ENCODE measurements around the gene OR10G7. TPM values are rescaled to one million over a fixed set of nuclear protein-coding genes. Genes with fewer than 3 reads are reported as not detected.

The OR10G7 gene
- total RNA-seq, 1 experiment from 2014 or later, result not detected

- H3K36me3 Mint-ChIP-seq, result no peaks in the 10 kb centered on the region
- DNase-seq (ENCODE audit: low spot score) (no peak), ATAC-seq (no peak)
- POLR2A ChIA-PET, result no interaction called here
- H3K9me3 Mint-ChIP-seq, result no peaks in the 10 kb centered on the region
- no peaks in the 10 kb centered on the region for H3K27me3 Mint-ChIP-seq (ENCODE audit: low read depth)
- peaks cover 4% of the 10 kb centered on the region; the same call in 1 of the 2 replicates for H3K4me1 Mint-ChIP-seq
- TF ChIP-seq NR3C1 (CRISPR knock-in tag; conservative IDR thresholded peaks at IDR 0.05; ENCODE audit: low read depth) (no peak), ZBTB21 (CRISPR knock-in tag; IDR thresholded peaks at IDR 0.05; ENCODE audit: borderline replicate concordance) (no peak), JAZF1 (CRISPR knock-in tag; IDR thresholded peaks at IDR 0.05) (no peak), ZNF138 (CRISPR knock-in tag; conservative IDR thresholded peaks at IDR 0.05) (no peak), ETV6 (CRISPR knock-in tag; IDR thresholded peaks at IDR 0.05) (no peak), PREB (CRISPR knock-in tag; IDR thresholded peaks at IDR 0.05; ENCODE audit: borderline replicate concordance) (no peak), NR2C2 (CRISPR knock-in tag; IDR thresholded peaks at IDR 0.05) (no peak), ARID4B (CRISPR knock-in tag; IDR thresholded peaks at IDR 0.05; ENCODE audit: borderline replicate concordance) (no peak), ZNF512 (CRISPR knock-in tag; IDR thresholded peaks at IDR 0.05; ENCODE audit: borderline replicate concordance) (no peak), ZNF121 (CRISPR knock-in tag; IDR thresholded peaks at IDR 0.05) (no peak), ZNF263 (CRISPR knock-in tag; IDR thresholded peaks at IDR 0.05; ENCODE audit: low read depth) (no peak), ZNF416 (CRISPR knock-in tag; IDR thresholded peaks at IDR 0.05) (no peak), ZNF532 (CRISPR knock-in tag; IDR thresholded peaks at IDR 0.05; ENCODE audit: borderline replicate concordance) (no peak), ERG (CRISPR knock-in tag; IDR thresholded peaks at IDR 0.05) (no peak), ZNF423 (CRISPR knock-in tag; IDR thresholded peaks at IDR 0.05) (no peak), MLX (CRISPR knock-in tag; IDR thresholded peaks at IDR 0.05) (no peak), CREM (CRISPR knock-in tag; IDR thresholded peaks at IDR 0.05) (no peak), OVOL2 (CRISPR knock-in tag; IDR thresholded peaks at IDR 0.05; ENCODE audit: borderline replicate concordance) (no peak)
- CTCF ChIA-PET, result interaction anchor here (1.4 to 1.7 kb wide), 2 partner anchors 9 to 11 kb away, joined by 5 to 8 read pairs; no protein-coding TSS in a partner anchor
- H3K27ac Mint-ChIP-seq, result no peak overlapping the region
- no peak overlapping the region for H3K4me3 Mint-ChIP-seq
These were observed 39.3 kb upstream of the OR10G7 start for GRCh38 chr11:124080327-124081001.

Data from WTC11 (cell line).